HL-60 (cell line): ENCODE results near the gene ZNF716.

Experiments
- POLR2AphosphoS5 ChIP-seq: IDR thresholded peaks from 2 replicates; pipeline ENCODE4 v1.6.1; 2012; ENCODE audit warnings: low read depth
- TF ChIP-seq, protein P1 (sequence below): IDR thresholded peaks from one replicate; pipeline ENCODE4 v1.5.1; 2011; ENCODE audit warnings: low read length, control low read depth, inconsistent platforms; ENCODE audit not compliant: insufficient read depth

DNA sequence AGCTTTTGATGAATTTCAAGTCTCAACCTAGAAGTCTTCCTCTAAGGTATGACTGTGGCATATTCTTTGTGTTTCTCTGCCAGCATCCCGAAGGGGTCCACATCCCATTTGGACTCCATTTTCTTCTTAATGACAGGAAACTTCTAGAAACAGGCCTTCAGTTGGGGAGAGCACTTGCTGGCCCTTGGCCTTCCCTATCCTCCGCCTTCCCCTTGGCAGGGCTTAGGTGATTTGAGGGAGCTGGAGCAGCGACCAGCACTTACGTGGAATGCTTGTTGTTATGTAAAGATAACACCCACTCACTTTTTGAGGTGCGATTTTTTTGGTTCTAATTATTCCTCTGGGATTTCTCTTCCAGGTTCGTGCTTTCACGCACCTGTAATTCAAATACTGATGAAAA is 42.9 kb upstream of the ZNF716 start:
- TF ChIP-seq, protein P1, sequence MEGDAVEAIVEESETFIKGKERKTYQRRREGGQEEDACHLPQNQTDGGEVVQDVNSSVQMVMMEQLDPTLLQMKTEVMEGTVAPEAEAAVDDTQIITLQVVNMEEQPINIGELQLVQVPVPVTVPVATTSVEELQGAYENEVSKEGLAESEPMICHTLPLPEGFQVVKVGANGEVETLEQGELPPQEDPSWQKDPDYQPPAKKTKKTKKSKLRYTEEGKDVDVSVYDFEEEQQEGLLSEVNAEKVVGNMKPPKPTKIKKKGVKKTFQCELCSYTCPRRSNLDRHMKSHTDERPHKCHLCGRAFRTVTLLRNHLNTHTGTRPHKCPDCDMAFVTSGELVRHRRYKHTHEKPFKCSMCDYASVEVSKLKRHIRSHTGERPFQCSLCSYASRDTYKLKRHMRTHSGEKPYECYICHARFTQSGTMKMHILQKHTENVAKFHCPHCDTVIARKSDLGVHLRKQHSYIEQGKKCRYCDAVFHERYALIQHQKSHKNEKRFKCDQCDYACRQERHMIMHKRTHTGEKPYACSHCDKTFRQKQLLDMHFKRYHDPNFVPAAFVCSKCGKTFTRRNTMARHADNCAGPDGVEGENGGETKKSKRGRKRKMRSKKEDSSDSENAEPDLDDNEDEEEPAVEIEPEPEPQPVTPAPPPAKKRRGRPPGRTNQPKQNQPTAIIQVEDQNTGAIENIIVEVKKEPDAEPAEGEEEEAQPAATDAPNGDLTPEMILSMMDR: no peak
- no peak for TF ChIP-seq POLR2AphosphoS5
